M059J (cell line): ENCODE measurements around the gene GOLGA8B. TPM values are rescaled to one million over a fixed set of nuclear protein-coding genes. Genes with fewer than 3 reads are reported as not detected.
"Not testable (repeated sequence)": the region's sequence is repeated elsewhere in the genome, so short reads cannot be mapped to it uniquely, and the experiment has no call there.

Experiments used
- DNase-seq: peaks from one replicate; pipeline ENCODE4 v3.0.0-alpha.2; 2012; ENCODE audit warnings: low read depth
- total RNA-seq: library from RNA; depleted of rRNA; stranded (reverse); fragments of >200 nt; shearing (Covaris generic); gene quantifications from 2 replicates; pipeline ENCODE4 v1.2.3, GENCODE V29; 2014; rRNA removed

The GOLGA8B gene
- total RNA-seq, 1 experiment from 2014 or later, result 9.0 TPM

GRCh38 chr15:34564711-34565110 lies 18.7 kb downstream of the GOLGA8B start:
- DNase-seq, result not testable (repeated sequence)

- not testable (repeated sequence) for DNase-seq
Observed at GRCh38 chr15:34560814-34561213, 22.6 kb downstream of the GOLGA8B start.

- not testable (repeated sequence) for DNase-seq
Observed at GRCh38 chr15:34559764-34560163, 23.7 kb downstream of the GOLGA8B start.

GRCh38 chr15:34555162-34555561 lies 28.3 kb downstream of the GOLGA8B start:
- not testable (repeated sequence) for DNase-seq

- not testable (repeated sequence) for DNase-seq
Observed at GRCh38 chr15:34554716-34555115, 28.7 kb downstream of the GOLGA8B start.

- not testable (repeated sequence) for DNase-seq
Observed at GRCh38 chr15:34554126-34554525, 29.3 kb downstream of the GOLGA8B start.

- not testable (repeated sequence) for DNase-seq
Observed at GRCh38 chr15:34550129-34550528, 33.3 kb downstream of the GOLGA8B start.

GRCh38 chr15:34549381-34549809 lies 34.1 kb downstream of the GOLGA8B start:
- DNase-seq, result not testable (repeated sequence)

- DNase-seq, result not testable (repeated sequence)
Observed at GRCh38 chr15:34543860-34544649, 39.4 kb downstream of the GOLGA8B start.

GRCh38 chr15:34535857-34536256 lies 47.6 kb downstream of the GOLGA8B start:
- DNase-seq, result not testable (repeated sequence)

Other genes starting within 250 kb of the GOLGA8B start
- 3.0 and 6.6 TPM in 2 replicates for gene SLC12A6, start 245.9 kb downstream of the GOLGA8B start, total RNA-seq
- gene NOP10, start 240.5 kb downstream of the GOLGA8B start, total RNA-seq, result 319 and 492 TPM in 2 replicates
- not detected in 2 replicates for gene NUTM1, start 240.3 kb downstream of the GOLGA8B start, total RNA-seq
- 13.9 and 14.6 TPM in 2 replicates for gene LPCAT4, start 216.5 kb downstream of the GOLGA8B start, total RNA-seq
- 2.0 and 3.1 TPM in 2 replicates for gene GOLGA8A, start 145.8 kb downstream of the GOLGA8B start, total RNA-seq
- gene GJD2, start 171.3 kb upstream of the GOLGA8B start, total RNA-seq, result not detected in 2 replicates
- 2.9 and 8.8 TPM in 2 replicates for gene ACTC1, start 211.9 kb upstream of the GOLGA8B start, total RNA-seq